ENCODE data around the gene TOLLIP.

Gene TOLLIP

GRCh38 chr11:1262172-1263006 lies 47.0 kb downstream of the TOLLIP start:
- TF ChIP-seq CTCF (IDR thresholded peaks at IDR 0.05; ENCODE audit: low read depth, low read length, missing control alignments): no peak
- peak; percentile 61 for DNase-seq (ENCODE audit: extremely low read depth, low read depth)
- peak overlapping the region; percentile 46 for H3K4me3 ChIP-seq (replicated peaks; ENCODE audit: low read depth, low read length)

- H3K4me3 ChIP-seq (replicated peaks; ENCODE audit: low read depth, low read length): peak overlapping the region; percentile 46
- TF ChIP-seq CTCF (IDR thresholded peaks at IDR 0.05; ENCODE audit: low read depth, low read length, missing control alignments): no peak
Observed at GRCh38 chr11:1261241-1262071, 48.0 kb downstream of the TOLLIP start.

DNA sequence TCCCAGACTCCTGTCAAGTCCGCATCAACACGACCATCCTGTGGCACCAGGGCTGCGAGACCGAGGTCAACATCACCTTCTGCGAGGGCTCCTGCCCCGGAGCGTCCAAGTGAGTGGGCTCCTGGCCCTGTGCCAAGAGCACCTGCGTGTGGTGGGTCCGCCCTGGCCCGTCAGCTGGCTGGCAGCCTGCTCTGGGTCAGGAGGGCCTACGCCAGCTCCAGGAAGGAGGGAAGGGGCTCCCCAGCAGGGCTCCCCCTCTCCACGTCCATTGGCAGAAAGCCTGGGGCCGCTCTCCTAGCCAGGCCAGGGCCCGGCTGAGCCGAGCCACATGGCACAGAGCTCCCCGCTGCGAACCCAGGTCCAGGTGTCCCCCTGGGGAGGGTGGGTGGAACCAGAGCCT lies 48.8 kb downstream of the TOLLIP start:
- TF ChIP-seq CTCF (IDR thresholded peaks at IDR 0.05; ENCODE audit: low read depth, low read length, missing control alignments): no peak

More at GRCh38 chr11:1261241-1262071, 48.0 kb downstream of the TOLLIP start:
- no peak for DNase-seq (ENCODE audit: extremely low read depth, low read depth)

GRCh38 chr11:1260023-1260501 lies 49.4 kb downstream of the TOLLIP start:
- H3K4me3 ChIP-seq (replicated peaks; ENCODE audit: low read depth, low read length): no peak overlapping the region
- no peak for DNase-seq (ENCODE audit: extremely low read depth, low read depth)
- no peak for TF ChIP-seq CTCF (IDR thresholded peaks at IDR 0.05; ENCODE audit: low read depth, low read length, missing control alignments)

More for the DNA sequence above, 48.8 kb downstream of the TOLLIP start:
- no peak overlapping the region for H3K4me3 ChIP-seq (replicated peaks; ENCODE audit: low read depth, low read length)
- no peak for DNase-seq (ENCODE audit: extremely low read depth, low read depth)

DNA sequence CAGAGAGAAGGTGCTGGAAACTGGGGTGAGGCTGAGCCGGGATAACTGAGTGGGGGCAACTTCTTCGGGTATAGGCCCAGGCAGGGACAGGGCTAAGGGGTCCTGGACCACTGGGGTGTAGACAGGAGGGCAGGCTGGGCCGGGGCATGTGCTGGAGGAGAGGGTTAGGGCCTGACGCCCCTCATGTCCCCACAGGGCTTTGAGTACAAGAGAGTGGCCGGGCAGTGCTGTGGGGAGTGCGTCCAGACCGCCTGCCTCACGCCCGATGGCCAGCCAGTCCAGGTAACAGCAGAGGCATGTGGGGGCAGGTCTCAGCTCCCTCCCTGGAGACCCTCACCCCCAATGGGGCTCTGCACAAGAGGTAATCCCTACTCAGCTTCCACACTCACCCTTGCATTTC lies 49.9 kb downstream of the TOLLIP start:
- TF ChIP-seq CTCF (IDR thresholded peaks at IDR 0.05; ENCODE audit: low read depth, low read length, missing control alignments): no peak
- no peak overlapping the region for H3K4me3 ChIP-seq (replicated peaks; ENCODE audit: low read depth, low read length)
- DNase-seq (ENCODE audit: extremely low read depth, low read depth): no peak

GRCh38 chr11:1259076-1259461 lies 50.4 kb downstream of the TOLLIP start:
- TF ChIP-seq CTCF (IDR thresholded peaks at IDR 0.05; ENCODE audit: low read depth, low read length, missing control alignments): no peak
- DNase-seq (ENCODE audit: extremely low read depth, low read depth): no peak

More at GRCh38 chr11:1259076-1259461, 50.4 kb downstream of the TOLLIP start:
- H3K4me3 ChIP-seq (replicated peaks; ENCODE audit: low read depth, low read length): no peak overlapping the region

Data from HFF-Myc (cell line).